KMS-11 (cell line): Measurements from ENCODE around the gene STH.

Source experiments
- H2AFZ ChIP-seq: fragments of 200-600 bp; sonication (generic); 2 replicates; pipeline ENCODE4 v1.6.1; 2016; ENCODE audit warnings: antibody characterized with exemption, mixed run types, low read depth
- H3K27ac ChIP-seq: fragments of 200-600 bp; sonication (generic); 2 replicates; pipeline ENCODE4 v1.6.1; 2016; ENCODE audit warnings: mild to moderate bottlenecking, mixed run types
- H3K27me3 ChIP-seq: fragments of 200-600 bp; sonication (generic); 2 replicates; pipeline ENCODE4 v1.6.1; 2017; ENCODE audit warnings: mild to moderate bottlenecking, low read depth, mixed run types, moderate library complexity; ENCODE audit not compliant: insufficient read depth
- H3K36me3 ChIP-seq: fragments of 200-600 bp; sonication (generic); 2 replicates; pipeline ENCODE4 v1.6.1; 2017; ENCODE audit warnings: mild to moderate bottlenecking, mixed run types; ENCODE audit not compliant: insufficient read depth
- H3K4me1 ChIP-seq: fragments of 200-600 bp; sonication (generic); 2 replicates; pipeline ENCODE4 v1.6.1; 2016; ENCODE audit warnings: mild to moderate bottlenecking, low read depth, mixed run types; ENCODE audit not compliant: poor library complexity, severe bottlenecking
- H3K4me2 ChIP-seq: fragments of 200-600 bp; sonication (generic); 2 replicates; pipeline ENCODE4 v1.7.0; 2016; ENCODE audit warnings: mild to moderate bottlenecking, mixed run types
- H3K4me3 ChIP-seq: fragments of 200-600 bp; sonication (generic); IDR thresholded peaks from 2 replicates; pipeline ENCODE4 v1.6.1; 2017; ENCODE audit warnings: low read depth, low read length, mixed read lengths; ENCODE audit not compliant: insufficient read depth
- H3K79me2 ChIP-seq: fragments of 200-600 bp; sonication (generic); 2 replicates; pipeline ENCODE4 v1.6.1; 2016; ENCODE audit warnings: low read depth, mixed run types; ENCODE audit not compliant: insufficient read depth
- H3K9ac ChIP-seq: fragments of 200-600 bp; sonication (generic); 2 replicates; pipeline ENCODE4 v1.6.1; 2016; ENCODE audit warnings: mild to moderate bottlenecking, mixed run types
- H4K20me1 ChIP-seq: fragments of 200-600 bp; sonication (generic); 2 replicates; pipeline ENCODE4 v1.6.1; 2016; ENCODE audit warnings: mild to moderate bottlenecking, mixed run types; ENCODE audit not compliant: insufficient read depth
- TF ChIP-seq, protein P1 (sequence below): fragments of 200-600 bp; sonication (generic); conservative IDR thresholded peaks from 2 replicates; pipeline ENCODE4 v1.6.1; 2017; ENCODE audit warnings: low read depth, mild to moderate bottlenecking, antibody characterized with exemption, low read length, moderate library complexity, mixed read lengths

The STH gene, protein sequence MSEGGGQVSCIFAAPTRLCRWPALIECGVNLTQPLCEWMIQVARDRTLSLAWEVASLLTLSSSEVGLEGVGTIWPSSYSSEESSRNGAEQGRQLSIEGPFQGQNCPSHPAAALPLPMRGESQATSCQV

GRCh38 chr17:45998987-45999899, at the start of gene STH:
STH (plus strand) TSS chr17:45999250; CDS start chr17:45999280, 30 bp downstream.
- H3K79me2 ChIP-seq = no peaks in the 10 kb centered on the region
- TF ChIP-seq, protein P1, sequence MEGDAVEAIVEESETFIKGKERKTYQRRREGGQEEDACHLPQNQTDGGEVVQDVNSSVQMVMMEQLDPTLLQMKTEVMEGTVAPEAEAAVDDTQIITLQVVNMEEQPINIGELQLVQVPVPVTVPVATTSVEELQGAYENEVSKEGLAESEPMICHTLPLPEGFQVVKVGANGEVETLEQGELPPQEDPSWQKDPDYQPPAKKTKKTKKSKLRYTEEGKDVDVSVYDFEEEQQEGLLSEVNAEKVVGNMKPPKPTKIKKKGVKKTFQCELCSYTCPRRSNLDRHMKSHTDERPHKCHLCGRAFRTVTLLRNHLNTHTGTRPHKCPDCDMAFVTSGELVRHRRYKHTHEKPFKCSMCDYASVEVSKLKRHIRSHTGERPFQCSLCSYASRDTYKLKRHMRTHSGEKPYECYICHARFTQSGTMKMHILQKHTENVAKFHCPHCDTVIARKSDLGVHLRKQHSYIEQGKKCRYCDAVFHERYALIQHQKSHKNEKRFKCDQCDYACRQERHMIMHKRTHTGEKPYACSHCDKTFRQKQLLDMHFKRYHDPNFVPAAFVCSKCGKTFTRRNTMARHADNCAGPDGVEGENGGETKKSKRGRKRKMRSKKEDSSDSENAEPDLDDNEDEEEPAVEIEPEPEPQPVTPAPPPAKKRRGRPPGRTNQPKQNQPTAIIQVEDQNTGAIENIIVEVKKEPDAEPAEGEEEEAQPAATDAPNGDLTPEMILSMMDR = no peak
- no peak within 1 kb of the TSS for H3K4me3 ChIP-seq
- no peaks in the 10 kb centered on the region for H3K27me3 ChIP-seq
- peaks cover 6% of the 10 kb centered on the region for H3K4me1 ChIP-seq
- no peak within 1 kb of the TSS for H3K4me2 ChIP-seq
- no peak within 1 kb of the TSS for H3K9ac ChIP-seq
- no peak within 1 kb of the TSS for H3K27ac ChIP-seq
- no peaks in the 10 kb centered on the region for H4K20me1 ChIP-seq
- H3K36me3 ChIP-seq = no peaks in the 10 kb centered on the region
- no peak within 1 kb of the TSS for H2AFZ ChIP-seq

DNA sequence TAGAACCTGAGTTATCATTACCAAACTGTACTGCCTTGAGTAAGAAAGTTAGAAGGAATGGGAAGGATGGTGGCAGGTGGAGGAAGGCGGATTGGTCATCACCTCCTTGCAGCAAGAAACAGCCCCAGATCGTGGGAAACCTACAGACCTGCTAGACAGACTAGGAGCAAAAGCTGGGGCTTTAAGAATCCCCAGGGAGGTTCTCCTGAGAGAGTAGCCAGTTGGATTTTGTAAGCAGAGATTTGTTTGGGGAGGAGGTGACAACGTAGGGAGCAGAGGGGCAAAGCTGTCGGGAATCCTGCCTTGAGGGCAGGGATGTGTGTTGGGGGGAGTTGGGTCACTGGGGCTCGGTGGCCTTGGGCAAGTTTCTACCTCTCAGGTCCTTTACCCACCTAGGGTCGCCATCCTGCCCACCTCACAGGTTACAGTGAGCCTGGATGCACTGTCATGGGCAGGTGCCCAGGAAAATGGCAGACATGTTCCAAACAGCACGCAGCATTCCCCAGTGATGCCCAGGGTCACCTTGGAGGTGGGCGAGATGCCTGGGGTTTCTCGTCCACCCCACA, 49.2 kb upstream of the STH start:
- Histone ChIP-seq H3K4me2 (peak overlapping the region; percentile 69; the same call in 1 of the 2 replicates), H4K20me1 (no peaks in the 10 kb centered on the region), H3K36me3 (no peaks in the 10 kb centered on the region), H2AFZ (peak overlapping the region; percentile 68; the same call in 1 of the 2 replicates), H3K4me3 (no peak overlapping the region), H3K27ac (no peak overlapping the region), H3K27me3 (no peaks in the 10 kb centered on the region), H3K79me2 (no peaks in the 10 kb centered on the region), H3K4me1 (peaks cover 16% of the 10 kb centered on the region), H3K9ac (peak overlapping the region; percentile 64; the same call in 1 of the 2 replicates)
- TF ChIP-seq, protein P1 = no peak

- TF ChIP-seq, protein P1 = no peak
- no peaks in the 10 kb centered on the region for H3K36me3 ChIP-seq
- H3K27me3 ChIP-seq = no peaks in the 10 kb centered on the region
- H3K4me3 ChIP-seq = no peak overlapping the region
- no peaks in the 10 kb centered on the region for H4K20me1 ChIP-seq
- no peak overlapping the region for H3K4me2 ChIP-seq
- no peak overlapping the region for H3K9ac ChIP-seq
- H3K4me1 ChIP-seq = peaks cover 16% of the 10 kb centered on the region
- no peak overlapping the region for H3K27ac ChIP-seq
- H3K79me2 ChIP-seq = no peaks in the 10 kb centered on the region
- no peak overlapping the region for H2AFZ ChIP-seq
Observed at GRCh38 chr17:45950888-45951287, 48.2 kb upstream of the STH start.

GRCh38 chr17:45951403-45951802, 47.6 kb upstream of the STH start:
- Histone ChIP-seq H3K27ac (no peak overlapping the region), H3K4me2 (no peak overlapping the region), H3K27me3 (no peaks in the 10 kb centered on the region), H3K4me1 (peaks cover 16% of the 10 kb centered on the region), H4K20me1 (no peaks in the 10 kb centered on the region), H3K36me3 (no peaks in the 10 kb centered on the region), H3K79me2 (no peaks in the 10 kb centered on the region), H3K4me3 (no peak overlapping the region), H3K9ac (no peak overlapping the region), H2AFZ (no peak overlapping the region)
- TF ChIP-seq, protein P1 = no peak
